Activated naive CD4-positive, alpha-beta T cell treated with anti-CD3 and anti-CD28 coated beads, Interleukin-2, amount 50 U/mL, for 24 hours (primary cell): ENCODE data around the gene DHX8.
"Not testable (repeated sequence)": the region's sequence is repeated elsewhere in the genome, so short reads cannot be mapped to it uniquely, and the experiment has no call there.

Experiments used
- H3K27ac Mint-ChIP-seq: one replicate; pipeline ENCODE4 v1.8.0; 2021; ENCODE audit warnings: mild to moderate bottlenecking, mixed read lengths
- H3K27me3 Mint-ChIP-seq: one replicate; pipeline ENCODE4 v1.8.0; 2021; ENCODE audit warnings: mixed read lengths
- H3K36me3 Mint-ChIP-seq: one replicate; pipeline ENCODE4 v1.8.0; 2021; ENCODE audit warnings: mixed read lengths
- H3K4me1 Mint-ChIP-seq: one replicate; pipeline ENCODE4 v1.8.0; 2021; ENCODE audit warnings: mixed read lengths
- H3K4me3 Mint-ChIP-seq: one replicate; pipeline ENCODE4 v1.8.0; 2021; ENCODE audit warnings: mild to moderate bottlenecking, mixed read lengths
- H3K9me3 Mint-ChIP-seq: one replicate; pipeline ENCODE4 v1.8.0; 2021; ENCODE audit warnings: mixed read lengths

Gene DHX8

GRCh38 chr17:43454868-43455267 is 28.9 kb upstream of the DHX8 start:
- no peaks in the 10 kb centered on the region for H3K36me3 Mint-ChIP-seq
- H3K27me3 Mint-ChIP-seq: no peaks in the 10 kb centered on the region
- H3K9me3 Mint-ChIP-seq: no peaks in the 10 kb centered on the region
- no peak overlapping the region for H3K27ac Mint-ChIP-seq
- H3K4me3 Mint-ChIP-seq: no peak overlapping the region
- peaks cover 4% of the 10 kb centered on the region for H3K4me1 Mint-ChIP-seq

GRCh38 chr17:43456029-43456428 is 27.7 kb upstream of the DHX8 start:
- Mint-ChIP-seq H3K4me3 (no peak overlapping the region), H3K9me3 (no peaks in the 10 kb centered on the region)

DNA sequence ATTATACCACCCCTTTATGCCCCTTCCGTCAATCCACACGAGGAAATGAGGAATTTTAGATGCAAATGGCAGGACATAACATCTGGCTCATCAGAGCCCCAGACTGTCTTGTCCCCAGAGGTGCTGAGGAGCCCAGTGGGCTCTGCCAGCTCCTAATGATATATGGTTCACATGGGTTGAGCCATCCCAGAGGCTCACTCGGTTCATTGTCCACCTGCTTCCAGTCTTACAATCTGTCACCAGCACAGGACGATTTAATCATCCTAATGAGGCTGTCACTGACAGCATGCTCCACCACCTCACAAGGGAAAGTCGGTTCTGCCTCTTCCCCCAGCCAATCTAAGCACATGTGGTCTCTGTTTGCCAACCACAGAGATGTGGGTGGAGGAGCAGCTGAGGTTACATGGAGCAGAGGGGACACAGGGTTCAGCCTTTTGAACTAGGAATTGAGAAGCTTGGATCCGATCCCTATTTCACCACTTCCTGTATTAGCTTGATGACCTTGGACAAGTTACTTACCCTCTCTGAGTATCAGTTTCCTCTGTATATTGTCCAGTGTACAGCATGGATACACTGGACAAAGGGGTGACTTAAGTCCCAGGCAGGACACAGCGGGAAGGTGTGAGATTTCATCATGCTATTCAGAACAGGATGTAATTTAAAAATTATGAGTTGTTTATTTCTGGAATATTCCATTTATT is 27.0 kb upstream of the DHX8 start:
- Mint-ChIP-seq H3K27me3 (no peaks in the 10 kb centered on the region), H3K27ac (no peak overlapping the region), H3K4me1 (peaks cover 4% of the 10 kb centered on the region), H3K9me3 (no peaks in the 10 kb centered on the region), H3K4me3 (no peak overlapping the region), H3K36me3 (no peaks in the 10 kb centered on the region)

More at GRCh38 chr17:43456029-43456428, 27.7 kb upstream of the DHX8 start:
- H3K36me3 Mint-ChIP-seq: no peaks in the 10 kb centered on the region
- no peak overlapping the region for H3K27ac Mint-ChIP-seq
- peaks cover 4% of the 10 kb centered on the region for H3K4me1 Mint-ChIP-seq
- no peaks in the 10 kb centered on the region for H3K27me3 Mint-ChIP-seq

DNA sequence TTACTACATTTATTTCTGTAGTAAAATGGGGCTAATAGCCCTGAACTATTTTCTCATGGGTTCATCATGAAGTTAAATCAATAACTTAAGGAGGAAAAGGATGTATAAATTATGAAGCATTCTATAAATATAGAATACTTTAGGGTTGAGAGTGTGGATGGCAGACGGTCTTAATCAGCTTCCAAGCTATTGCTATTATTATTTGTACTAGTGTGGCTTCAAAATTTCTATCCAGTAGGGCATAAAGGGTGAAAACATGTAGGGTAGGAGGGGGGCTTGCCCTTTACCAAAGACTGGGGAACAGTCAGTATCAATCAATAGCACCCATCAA is 26.4 kb upstream of the DHX8 start:
- H3K36me3 Mint-ChIP-seq: no peaks in the 10 kb centered on the region
- H3K27me3 Mint-ChIP-seq: no peaks in the 10 kb centered on the region
- no peak overlapping the region for H3K4me3 Mint-ChIP-seq
- H3K9me3 Mint-ChIP-seq: no peaks in the 10 kb centered on the region
- no peak overlapping the region for H3K27ac Mint-ChIP-seq
- H3K4me1 Mint-ChIP-seq: peaks cover 4% of the 10 kb centered on the region

DNA sequence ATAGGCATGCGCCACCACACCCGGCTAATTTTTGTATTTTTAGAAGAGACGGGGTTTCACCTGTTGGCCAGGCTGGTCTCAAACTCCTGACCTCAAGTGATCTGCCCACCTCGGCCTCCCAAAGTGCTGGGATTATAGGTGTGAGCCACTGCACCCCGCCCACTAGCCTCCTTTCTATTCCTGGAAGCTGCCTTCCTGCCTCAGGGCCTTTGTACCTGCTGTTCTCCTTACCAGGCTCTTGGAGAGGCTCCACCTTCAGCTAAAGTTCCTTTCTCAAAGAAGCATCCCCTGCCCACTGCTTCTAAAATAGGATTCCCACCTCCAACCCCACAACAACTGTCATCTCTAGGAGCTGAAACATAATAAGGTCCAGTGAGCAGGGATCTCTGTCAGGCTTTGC is 23.9 kb upstream of the DHX8 start:
- not testable (repeated sequence) for H3K9me3 Mint-ChIP-seq, H3K4me3 Mint-ChIP-seq, H3K27ac Mint-ChIP-seq, H3K4me1 Mint-ChIP-seq, H3K36me3 Mint-ChIP-seq, H3K27me3 Mint-ChIP-seq

DNA sequence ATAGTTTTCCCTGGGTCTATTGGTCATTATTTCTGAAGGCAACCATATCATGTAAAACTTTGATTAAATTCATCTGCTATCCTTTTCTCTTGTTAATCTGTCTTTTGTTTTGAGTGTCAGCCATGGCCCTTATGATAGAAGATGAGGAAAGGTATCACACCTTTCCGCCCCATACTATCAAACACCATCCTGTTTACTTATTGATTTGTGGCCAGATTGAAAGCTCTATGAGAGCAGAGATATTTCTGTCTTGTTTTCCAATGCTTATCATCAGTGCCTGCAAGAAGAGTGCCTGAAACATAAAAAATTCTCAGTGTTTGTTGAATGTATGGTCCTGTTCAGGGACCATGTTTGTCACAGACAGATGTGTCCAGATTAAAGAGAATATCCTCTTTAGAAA is 22.6 kb upstream of the DHX8 start:
- peaks cover 4% of the 10 kb centered on the region for H3K4me1 Mint-ChIP-seq
- H3K9me3 Mint-ChIP-seq: no peaks in the 10 kb centered on the region
- H3K36me3 Mint-ChIP-seq: no peaks in the 10 kb centered on the region
- no peaks in the 10 kb centered on the region for H3K27me3 Mint-ChIP-seq
- H3K27ac Mint-ChIP-seq: no peak overlapping the region
- no peak overlapping the region for H3K4me3 Mint-ChIP-seq

DNA sequence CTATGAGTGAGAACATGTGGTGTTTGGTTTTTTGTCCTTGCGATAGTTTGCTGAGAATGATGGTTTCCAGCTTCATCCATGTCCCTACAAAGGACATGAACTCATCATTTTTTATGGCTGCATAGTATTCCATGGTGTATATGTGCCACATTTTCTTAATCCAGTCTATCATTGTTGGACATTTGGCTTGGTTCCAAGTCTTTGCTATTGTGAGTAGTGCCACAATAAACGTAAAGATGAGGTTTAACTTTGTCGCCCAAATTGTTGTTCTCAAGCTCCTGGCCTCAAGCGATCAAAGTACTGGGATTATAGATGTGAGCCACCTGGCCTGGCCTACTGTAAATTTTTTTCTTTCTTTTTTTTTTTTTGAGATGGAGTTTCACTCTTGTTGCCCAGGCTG is 21.2 kb upstream of the DHX8 start:
- not testable (repeated sequence) for H3K9me3 Mint-ChIP-seq, H3K27me3 Mint-ChIP-seq, H3K4me1 Mint-ChIP-seq, H3K27ac Mint-ChIP-seq, H3K4me3 Mint-ChIP-seq, H3K36me3 Mint-ChIP-seq

DNA sequence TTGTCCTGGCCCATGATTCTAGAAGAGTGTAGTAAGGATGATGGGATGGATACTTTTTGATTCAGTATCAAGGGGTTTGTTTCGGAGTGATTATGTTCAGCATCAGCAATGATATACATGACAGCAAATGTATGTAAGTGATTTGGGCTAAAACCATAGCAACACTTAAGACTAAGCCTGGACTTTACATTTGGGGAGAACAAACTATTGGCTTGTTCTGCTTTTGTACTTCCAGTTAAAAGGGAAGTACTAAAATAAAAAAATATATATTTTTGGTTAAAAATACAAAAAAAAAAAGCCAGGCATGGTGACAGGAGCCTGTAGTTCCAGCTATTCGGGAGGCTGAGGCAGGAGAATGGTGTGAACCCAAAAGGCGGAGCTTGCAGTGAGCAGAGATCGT is 20.5 kb upstream of the DHX8 start:
- Mint-ChIP-seq H3K4me3 (no peak overlapping the region), H3K4me1 (no peaks in the 10 kb centered on the region), H3K27me3 (peaks cover 2% of the 10 kb centered on the region), H3K27ac (no peak overlapping the region), H3K36me3 (no peaks in the 10 kb centered on the region), H3K9me3 (no peaks in the 10 kb centered on the region)

- Mint-ChIP-seq H3K9me3 (no peaks in the 10 kb centered on the region), H3K4me3 (no peak overlapping the region), H3K36me3 (no peaks in the 10 kb centered on the region), H3K4me1 (no peaks in the 10 kb centered on the region), H3K27me3 (peaks cover 2% of the 10 kb centered on the region), H3K27ac (no peak overlapping the region)
Observed at GRCh38 chr17:43464046-43464445, 19.7 kb upstream of the DHX8 start.

GRCh38 chr17:43465049-43465448 is 18.7 kb upstream of the DHX8 start:
- Mint-ChIP-seq H3K4me1 (no peaks in the 10 kb centered on the region), H3K36me3 (no peaks in the 10 kb centered on the region), H3K27me3 (peaks cover 2% of the 10 kb centered on the region), H3K4me3 (no peak overlapping the region), H3K9me3 (no peaks in the 10 kb centered on the region), H3K27ac (no peak overlapping the region)

DNA sequence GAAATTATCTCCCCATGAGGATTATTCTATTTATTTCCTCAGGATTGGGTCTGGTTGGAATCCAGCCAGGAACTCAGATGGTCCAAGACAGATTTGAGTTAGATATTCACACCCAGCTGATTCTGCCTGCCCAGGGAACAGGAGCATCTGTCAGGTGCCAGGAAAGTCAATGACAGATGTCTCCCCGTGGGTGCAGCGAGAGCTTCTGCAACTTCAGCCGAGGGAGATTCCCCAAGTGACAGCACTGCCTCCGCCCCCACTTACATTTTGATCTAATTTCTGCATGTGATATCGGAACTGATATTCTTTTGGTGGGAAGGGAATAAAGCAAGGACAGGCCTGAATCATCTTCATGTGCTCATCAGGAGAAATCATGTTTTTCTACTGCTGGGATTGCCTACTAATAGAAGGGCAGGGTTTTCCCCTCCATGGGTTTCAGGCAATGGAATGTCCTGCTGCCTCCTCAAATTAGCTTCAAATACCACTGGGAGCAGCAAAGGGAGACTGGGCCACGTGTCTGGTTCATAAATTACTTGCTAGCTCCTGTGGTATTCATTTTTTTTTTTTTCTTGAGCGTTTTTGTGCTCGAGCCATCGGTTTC is 15.7 kb upstream of the DHX8 start:
- Mint-ChIP-seq H3K4me3 (no peak overlapping the region), H3K4me1 (no peaks in the 10 kb centered on the region), H3K27ac (no peak overlapping the region), H3K36me3 (no peaks in the 10 kb centered on the region), H3K27me3 (peaks cover 2% of the 10 kb centered on the region), H3K9me3 (no peaks in the 10 kb centered on the region)

GRCh38 chr17:43468691-43469139 is 15.1 kb upstream of the DHX8 start:
- Mint-ChIP-seq H3K27ac (no peak overlapping the region), H3K4me1 (no peaks in the 10 kb centered on the region), H3K27me3 (peaks cover 3% of the 10 kb centered on the region), H3K36me3 (no peaks in the 10 kb centered on the region), H3K9me3 (no peaks in the 10 kb centered on the region), H3K4me3 (no peak overlapping the region)

DNA sequence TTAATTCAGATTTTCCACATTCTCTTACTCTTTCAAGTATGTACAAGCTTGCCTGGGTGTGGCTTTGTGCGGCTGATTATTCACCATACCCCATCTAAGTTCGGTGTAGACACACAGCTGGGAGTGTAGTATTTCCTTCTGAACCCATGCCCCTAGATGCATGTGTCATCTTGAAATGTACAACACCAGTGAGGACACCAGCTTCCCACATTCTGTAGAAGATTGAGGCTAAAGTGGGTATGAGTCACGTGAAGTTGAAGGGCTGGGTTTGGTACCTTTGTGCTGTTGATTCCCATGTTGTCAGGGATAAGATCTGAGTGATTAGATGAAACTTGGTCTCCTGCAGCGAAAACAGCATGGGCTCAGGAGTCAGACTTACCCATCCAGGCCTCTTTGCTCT is 14.6 kb upstream of the DHX8 start:
- H3K4me1 Mint-ChIP-seq: no peaks in the 10 kb centered on the region
- H3K36me3 Mint-ChIP-seq: no peaks in the 10 kb centered on the region
- H3K9me3 Mint-ChIP-seq: no peaks in the 10 kb centered on the region
- H3K27me3 Mint-ChIP-seq: peaks cover 3% of the 10 kb centered on the region
- H3K27ac Mint-ChIP-seq: no peak overlapping the region
- H3K4me3 Mint-ChIP-seq: no peak overlapping the region

GRCh38 chr17:43471585-43472160 is 12.1 kb upstream of the DHX8 start:
- Mint-ChIP-seq H3K36me3 (no peaks in the 10 kb centered on the region), H3K4me3 (no peak overlapping the region), H3K9me3 (no peaks in the 10 kb centered on the region), H3K4me1 (no peaks in the 10 kb centered on the region), H3K27ac (no peak overlapping the region), H3K27me3 (peaks cover 3% of the 10 kb centered on the region)

DNA sequence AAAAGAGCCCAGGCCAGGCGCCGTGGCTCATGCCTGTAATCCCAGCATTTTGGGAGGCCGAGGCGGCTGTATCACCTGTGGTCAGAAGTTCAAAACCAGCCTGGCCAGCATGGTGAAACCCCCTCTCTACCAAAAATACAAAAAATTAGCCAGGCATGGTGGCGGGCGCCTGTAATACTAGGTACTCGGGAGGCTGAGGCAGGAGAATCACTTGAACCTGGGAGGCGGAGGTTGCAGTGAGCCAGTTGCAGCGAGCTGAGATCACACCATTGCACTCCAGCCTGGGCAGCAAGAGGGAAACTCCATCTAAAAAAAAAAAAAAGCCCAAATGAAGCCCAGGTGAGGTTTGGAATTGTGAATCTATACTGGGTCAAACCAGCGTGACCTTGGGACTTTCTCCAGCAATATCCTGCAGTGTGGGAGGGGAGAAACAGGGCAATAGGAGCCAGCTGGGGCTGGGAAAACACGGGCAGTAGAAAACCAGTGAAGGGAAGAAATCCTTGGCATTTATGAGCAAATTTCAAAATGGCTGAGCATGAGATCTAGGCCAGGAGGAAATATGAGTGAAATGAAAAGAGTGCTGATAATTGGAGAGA is 8.2 kb upstream of the DHX8 start:
- Mint-ChIP-seq H3K9me3 (no peaks in the 10 kb centered on the region), H3K36me3 (no peaks in the 10 kb centered on the region), H3K27me3 (peaks cover 1% of the 10 kb centered on the region)

GRCh38 chr17:43476306-43476705 is 7.5 kb upstream of the DHX8 start:
- H3K27me3 Mint-ChIP-seq, H3K27ac Mint-ChIP-seq, H3K9me3 Mint-ChIP-seq, H3K4me3 Mint-ChIP-seq, H3K4me1 Mint-ChIP-seq, H3K36me3 Mint-ChIP-seq: not testable (repeated sequence)

More for the DNA sequence above, 8.2 kb upstream of the DHX8 start:
- no peaks in the 10 kb centered on the region for H3K4me1 Mint-ChIP-seq
- no peak overlapping the region for H3K4me3 Mint-ChIP-seq
- H3K27ac Mint-ChIP-seq: no peak overlapping the region
